ENCODE data around the gene KDF1. TPM values are rescaled to one million over a fixed set of nuclear protein-coding genes. Genes with fewer than 3 reads are reported as not detected.
A peak's percentile ranks its signal among the peaks of the same experiment; 100 is the strongest.

The KDF1 gene
- total RNA-seq, 1 experiment from 2014 or later = 8.8 TPM

- no peak overlapping the region for H3K4me3 Mint-ChIP-seq (ENCODE audit: unreplicated experiment)
- H3K27me3 Mint-ChIP-seq (ENCODE audit: insufficient read depth, unreplicated experiment) = no peaks in the 10 kb centered on the region
- H3K4me1 Mint-ChIP-seq (ENCODE audit: insufficient read depth, unreplicated experiment) = peaks cover 15% of the 10 kb centered on the region
- H3K27ac Mint-ChIP-seq (ENCODE audit: low read depth, unreplicated experiment) = peak overlapping the region; percentile 6
- no peak for TF ChIP-seq CTCF (IDR thresholded peaks at IDR 0.05; ENCODE audit: unreplicated experiment)
- ChIA-PET POLR2A (interaction anchor here (0.6 to 2.2 kb wide), 5 partner anchors 13 to 1509 kb away, joined by 3 to 5 read pairs (median 4); partner anchors contain the start of genes GPN2 and NUDC), CTCF (interaction anchor here (0.6 kb wide), 1 partner anchor 107 kb away, joined by 4 read pairs; no protein-coding TSS in a partner anchor)
- peak; percentile 88 for DNase-seq (ENCODE audit: unreplicated experiment)
- no peaks in the 10 kb centered on the region for H3K36me3 Mint-ChIP-seq (ENCODE audit: insufficient read depth, unreplicated experiment)
- BruUV-seq (replicated peaks) = no TSS peak
- intact Hi-C loops (cut with micrococcal nuclease) = loop anchor here (2.0 kb wide), 1 partner anchor 14 kb away; the partner anchor contains the start of gene NUDC
- no peaks in the 10 kb centered on the region for H3K9me3 Mint-ChIP-seq (ENCODE audit: unreplicated experiment)
These were observed 53.0 kb downstream of the KDF1 start for GRCh38 chr1:26907071-26907917.

- Mint-ChIP-seq H3K27ac (ENCODE audit: low read depth, unreplicated experiment) (peak overlapping the region; percentile 98), H3K36me3 (ENCODE audit: insufficient read depth, unreplicated experiment) (peaks cover 34% of the 10 kb centered on the region), H3K9me3 (ENCODE audit: unreplicated experiment) (no peaks in the 10 kb centered on the region), H3K4me1 (ENCODE audit: insufficient read depth, unreplicated experiment) (peaks cover 13% of the 10 kb centered on the region), H3K27me3 (ENCODE audit: insufficient read depth, unreplicated experiment) (no peaks in the 10 kb centered on the region), H3K4me3 (ENCODE audit: unreplicated experiment) (peak overlapping the region; percentile 90)
- POLR2A ChIA-PET = interaction anchor here (0.7 to 6.3 kb wide), 24 partner anchors 8 to 899 kb away, joined by 3 to 103 read pairs (median 6); partner anchors contain the start of genes GPN2, KDF1, NUDC and RPS6KA1
- BruUV-seq (replicated peaks) = no TSS peak
- DNase-seq (ENCODE audit: unreplicated experiment) = no peak
- TF ChIP-seq CTCF (IDR thresholded peaks at IDR 0.05; ENCODE audit: unreplicated experiment) = no peak
- intact Hi-C loops (cut with micrococcal nuclease) = no loop called here
- CTCF ChIA-PET = interaction anchor here (0.6 to 0.7 kb wide), 2 partner anchors 98 to 707 kb away, joined by 4 to 5 read pairs; no protein-coding TSS in a partner anchor
These were observed 59.3 kb downstream of the KDF1 start for GRCh38 chr1:26900815-26901511.

GRCh38 chr1:26900001-26900814 is 60.1 kb downstream of the KDF1 start, which contains the start of gene GPATCH3:
Gene GPATCH3 (minus strand): TSS chr1:26900467. CDS start chr1:26900442, 25 bp downstream.
- no peaks in the 10 kb centered on the region for H3K27me3 Mint-ChIP-seq (ENCODE audit: insufficient read depth, unreplicated experiment)
- BruUV-seq (replicated peaks) = TSS peak; percentile 83
- H3K4me1 Mint-ChIP-seq (ENCODE audit: insufficient read depth, unreplicated experiment) = peaks cover 15% of the 10 kb centered on the region
- peaks cover 40% of the 10 kb centered on the region for H3K36me3 Mint-ChIP-seq (ENCODE audit: insufficient read depth, unreplicated experiment)
- no peak for TF ChIP-seq CTCF (IDR thresholded peaks at IDR 0.05; ENCODE audit: unreplicated experiment)
- DNase-seq (ENCODE audit: unreplicated experiment) = peak; percentile 94
- H3K9me3 Mint-ChIP-seq (ENCODE audit: unreplicated experiment) = no peaks in the 10 kb centered on the region
- H3K4me3 Mint-ChIP-seq (ENCODE audit: unreplicated experiment) = peak within 1 kb of the TSS; percentile 90
- peak within 1 kb of the TSS; percentile 98 for H3K27ac Mint-ChIP-seq (ENCODE audit: low read depth, unreplicated experiment)
- ChIA-PET POLR2A (interaction anchor here (0.7 to 6.3 kb wide), 29 partner anchors 8 to 900 kb away, joined by 3 to 103 read pairs (median 6); partner anchors contain the start of genes GPN2, KDF1, NUDC and RPS6KA1), CTCF (interaction anchor here (0.6 to 1.7 kb wide), 5 partner anchors 9 to 707 kb away, joined by 3 to 8 read pairs (median 4); no protein-coding TSS in a partner anchor)
- intact Hi-C loops (cut with micrococcal nuclease) = no loop called here

Other genes with a start within 250 kb of the KDF1 start
- gene PIGV, start 172.5 kb downstream of the KDF1 start, total RNA-seq (2022) = 13.3 and 14.7 TPM in 2 replicates
- gene ZDHHC18, start 133.8 kb downstream of the KDF1 start, total RNA-seq (2022) = 14.0 and 15.5 TPM in 2 replicates
- 270 and 337 TPM in 2 replicates for gene SFN, start 97.3 kb downstream of the KDF1 start, total RNA-seq (2022)
- gene GPN2, start 70.2 kb downstream of the KDF1 start, total RNA-seq (2022) = 38.9 and 39.7 TPM in 2 replicates
- gene GPATCH3, start 60.0 kb downstream of the KDF1 start, total RNA-seq (2022) = 9.9 and 14.1 TPM in 2 replicates
- not detected in 2 replicates for gene NR0B2, start 46.5 kb downstream of the KDF1 start, total RNA-seq (2022)
- 96.8 and 106 TPM in 2 replicates for gene NUDC, start 38.7 kb downstream of the KDF1 start, total RNA-seq (2022)
- gene TRNP1, start 33.2 kb upstream of the KDF1 start, total RNA-seq (2022) = 56.3 and 59.2 TPM in 2 replicates
- gene TENT5B, start 52.4 kb upstream of the KDF1 start, total RNA-seq (2022) = 27.8 and 33.7 TPM in 2 replicates
- 70.5 and 88.8 TPM in 2 replicates for gene SLC9A1, start 194.7 kb upstream of the KDF1 start, total RNA-seq (2022)